Stimulated activated CD8-positive, alpha-beta memory T cell treated with anti-CD3 and anti-CD28 coated beads, Interleukin-7, amount 100 ng/mL, for 1 hour (primary cell): Measurements from ENCODE around the gene SH3GL2.

Experiments
- DNase-seq, 2 donors: peaks; one replicate each; pipeline ENCODE4 v3.0.0-alpha.2; 2020; ENCODE audit warnings: low read depth in 2 of 2

The SH3GL2 gene

DNA sequence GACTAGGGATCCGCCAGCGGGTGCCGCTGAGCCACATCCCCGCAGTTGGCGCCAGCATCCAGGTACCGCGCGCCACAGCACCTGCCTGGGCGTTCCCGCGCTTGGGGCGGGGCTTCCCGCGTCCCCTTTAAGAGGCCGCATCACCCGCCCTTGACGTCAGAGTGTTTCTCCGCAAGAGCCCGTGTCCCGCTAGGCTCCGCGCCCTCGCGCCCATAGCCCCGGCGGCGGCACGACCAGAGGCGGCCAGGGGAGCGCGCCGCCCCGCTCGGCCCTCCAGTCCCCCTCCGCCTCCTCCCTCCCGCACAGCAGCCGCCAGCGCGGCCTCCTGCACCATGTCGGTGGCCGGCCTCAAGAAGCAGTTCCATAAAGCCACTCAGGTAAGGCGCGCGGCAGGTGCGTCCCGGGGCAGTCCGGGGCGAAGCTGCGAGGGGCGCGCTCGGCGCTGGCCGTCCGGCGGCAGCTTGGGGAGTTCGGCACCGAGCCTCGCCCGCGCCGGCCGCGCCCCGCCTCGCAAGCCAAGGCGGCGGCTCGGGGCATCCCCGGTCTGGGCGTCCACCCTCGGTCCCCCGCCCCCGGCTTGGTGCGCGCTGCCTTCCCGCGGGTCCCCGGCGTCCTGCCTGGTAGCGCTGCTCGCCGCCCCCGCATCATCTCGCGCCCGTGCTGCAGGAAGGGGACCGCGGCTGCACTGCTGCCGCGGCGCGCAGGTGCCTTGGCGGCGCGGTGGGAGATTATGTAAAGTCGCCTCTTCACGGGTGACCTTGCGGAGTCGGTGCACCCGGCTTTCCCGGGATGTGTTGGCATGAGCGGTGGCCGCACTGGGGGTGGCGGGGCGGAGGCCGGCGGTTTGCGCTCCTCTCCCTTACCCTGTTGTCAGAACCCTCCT, at the start of gene SH3GL2:
Gene SH3GL2 (plus strand): TSS at position 156 of the 883 bp plus-strand sequence.
- no peak for DNase-seq

DNA sequence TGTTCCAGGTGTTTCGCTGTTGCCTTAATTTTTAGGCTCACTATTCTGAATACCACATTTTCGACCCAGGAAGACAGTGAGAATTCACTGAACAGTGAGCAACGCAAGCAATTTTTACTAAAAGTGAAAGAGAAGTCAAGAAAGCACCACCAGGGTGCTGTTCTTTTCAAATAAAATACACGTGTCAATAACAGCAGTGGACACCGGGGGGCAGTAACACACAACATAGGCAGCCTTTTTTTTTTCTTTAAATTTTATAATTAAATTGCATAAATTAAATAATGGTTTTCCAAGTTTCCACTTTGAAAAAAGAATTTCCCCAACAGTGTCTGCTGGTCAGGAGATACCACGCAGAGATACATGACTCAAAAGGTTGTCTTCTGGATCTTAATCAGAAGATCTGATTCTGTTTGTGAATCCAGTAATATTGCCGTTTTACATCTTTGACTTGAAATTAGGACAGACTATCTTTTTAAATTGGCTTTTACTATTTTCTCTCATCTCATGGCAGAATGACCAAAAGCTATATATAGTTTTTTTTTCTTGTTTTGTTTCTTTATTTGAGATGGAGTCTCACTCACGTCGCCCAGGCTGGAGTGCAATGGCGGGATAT, 47.1 kb upstream of the SH3GL2 start:
- no peak for DNase-seq

DNA sequence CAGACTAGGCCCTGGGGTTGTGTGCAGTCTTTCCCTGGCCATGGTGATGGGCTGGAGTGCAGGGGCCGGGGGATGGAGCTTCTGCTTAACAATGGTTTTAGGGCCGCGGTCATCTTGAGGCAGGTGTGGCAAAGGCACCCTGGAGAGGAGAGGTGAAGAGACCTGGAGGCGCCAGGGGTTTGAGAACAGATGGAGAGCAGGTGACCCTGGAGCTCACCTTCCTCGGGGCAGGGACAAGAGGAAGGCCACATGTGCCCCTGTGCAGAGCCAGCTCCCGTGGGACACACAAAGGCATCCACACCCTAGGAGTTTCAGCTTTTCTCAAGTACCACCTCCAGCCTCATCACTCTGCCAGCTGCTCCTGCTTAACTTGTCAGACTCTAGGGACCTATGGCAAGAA, 46.4 kb upstream of the SH3GL2 start:
- no peak for DNase-seq

DNA sequence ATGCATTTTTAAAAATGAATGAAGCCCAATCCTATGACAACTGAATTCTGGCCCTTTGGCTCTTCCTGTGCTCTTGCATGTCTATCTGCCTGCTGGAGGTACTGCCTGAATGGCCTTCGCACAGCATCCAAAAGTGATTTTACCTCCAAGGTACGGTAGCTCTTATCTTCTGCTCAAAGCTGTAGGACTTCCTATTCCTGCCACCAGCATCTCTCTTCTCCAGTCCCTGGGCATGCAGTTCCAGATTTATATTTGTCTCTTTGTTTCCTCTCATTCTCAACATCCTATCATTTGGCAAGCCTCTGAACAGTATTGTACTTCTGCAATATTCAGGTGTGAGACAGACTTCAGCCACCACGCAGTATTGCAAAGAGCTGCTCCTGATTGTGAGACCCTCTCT, 43.7 kb upstream of the SH3GL2 start:
- DNase-seq: no peak

DNA sequence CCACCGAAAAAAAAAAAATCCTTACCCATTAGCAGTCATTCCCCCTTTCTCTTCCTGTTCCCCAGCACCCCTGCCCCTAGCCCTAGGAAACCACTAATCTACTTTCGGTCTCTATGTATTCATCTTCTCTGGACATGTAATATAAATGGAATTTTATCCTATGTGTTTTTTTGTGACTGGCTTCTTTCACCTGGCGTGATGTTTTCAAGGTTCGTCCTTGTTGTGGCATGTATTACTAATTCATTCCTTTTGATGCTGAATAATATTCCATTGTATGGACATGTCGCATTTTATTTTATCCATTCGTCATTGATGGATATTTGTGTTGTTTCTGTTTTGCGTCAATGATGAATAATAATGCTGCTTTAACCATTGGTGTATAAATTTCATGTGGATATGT, 42.8 kb upstream of the SH3GL2 start:
- DNase-seq: no peak

DNA sequence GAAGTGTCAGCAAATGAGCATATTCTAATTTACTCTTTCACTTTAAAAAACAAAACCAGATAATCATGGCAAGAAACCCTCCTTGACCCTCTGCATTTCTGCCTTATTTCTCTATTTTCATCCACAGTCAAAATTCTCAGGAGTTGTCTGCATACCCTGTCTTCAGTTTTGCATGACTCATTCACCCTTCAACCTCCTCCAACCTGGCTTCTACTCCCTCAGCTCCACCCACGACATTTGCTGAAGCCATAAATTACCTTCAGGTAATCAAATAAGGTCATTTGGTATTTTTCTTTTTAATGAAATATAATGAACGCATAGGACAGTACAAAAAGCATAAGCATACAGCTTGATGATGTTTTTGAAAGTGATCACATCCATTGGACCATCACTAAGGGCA, 27.8 kb upstream of the SH3GL2 start:
- DNase-seq: no peak

DNA sequence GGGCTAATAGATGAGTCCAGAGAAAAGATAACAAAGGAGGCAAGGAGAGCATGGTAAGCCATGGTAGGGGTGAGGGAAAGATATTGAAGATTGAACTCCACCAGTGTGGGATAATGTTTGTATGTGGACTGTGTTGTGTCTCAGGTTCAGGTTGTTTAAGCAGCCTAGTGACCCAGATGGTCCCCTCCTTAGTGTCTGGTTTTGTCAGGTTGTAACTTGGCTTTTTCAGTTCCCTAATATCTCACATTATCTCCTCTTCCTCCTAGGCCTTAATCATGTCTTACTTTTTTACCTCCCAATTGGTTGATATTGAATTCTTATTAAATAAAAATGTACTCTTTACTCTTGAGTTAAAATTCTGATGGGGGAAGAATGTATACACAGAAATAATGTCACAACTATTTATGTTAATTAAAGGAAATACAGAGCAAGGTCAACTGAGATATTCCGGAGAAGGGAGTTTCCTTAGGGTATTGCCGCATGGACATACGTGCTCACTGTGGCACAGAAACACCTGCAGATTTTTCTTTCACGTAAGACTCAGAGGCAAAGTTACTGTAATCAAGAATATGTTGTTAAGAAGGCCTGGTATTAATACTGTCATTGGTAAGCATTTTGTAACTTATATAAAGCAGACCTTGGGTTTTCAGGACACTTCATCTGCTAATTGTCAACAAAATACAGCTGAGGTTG, 23.4 kb upstream of the SH3GL2 start:
- no peak for DNase-seq

DNA sequence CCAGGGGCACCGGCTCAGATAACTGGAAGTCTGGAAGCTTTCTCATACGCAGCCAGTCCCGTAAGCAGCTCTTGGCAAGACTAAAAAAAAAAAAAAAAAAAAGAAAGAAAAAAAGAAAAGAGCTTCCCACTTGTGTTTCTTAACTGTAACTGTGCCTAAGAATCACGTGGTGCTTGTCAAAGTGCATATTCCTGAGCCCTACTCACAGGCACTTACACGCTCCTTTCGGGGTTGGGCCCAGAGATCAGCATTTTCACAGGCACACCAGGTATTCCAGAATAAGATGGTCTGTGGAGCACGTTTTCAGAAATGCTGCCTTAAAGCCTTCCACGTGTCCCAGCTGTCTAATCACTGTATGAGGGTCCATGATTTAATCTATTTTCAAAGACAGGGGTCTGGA, 22.6 kb upstream of the SH3GL2 start:
- DNase-seq: no peak

DNA sequence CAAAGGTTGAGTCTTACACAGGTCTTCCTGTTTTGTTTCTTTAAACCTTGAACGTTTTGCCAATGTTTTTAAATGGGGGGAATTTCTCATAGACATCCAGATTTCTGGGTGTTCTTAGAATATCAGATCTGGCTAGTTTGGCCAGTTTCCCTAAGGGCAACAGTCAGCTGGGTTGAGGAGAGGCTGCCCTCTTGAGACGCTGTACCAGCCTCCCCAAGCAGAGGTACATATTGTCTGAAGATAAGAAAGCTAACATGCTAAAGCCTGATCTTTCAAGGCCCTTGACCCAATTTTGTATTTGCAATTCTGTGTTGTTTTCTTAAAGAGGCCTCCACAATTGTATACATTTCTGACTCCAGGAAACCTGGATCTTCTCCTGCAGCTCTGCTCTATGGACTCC, 21.9 kb upstream of the SH3GL2 start:
- no peak for DNase-seq

DNA sequence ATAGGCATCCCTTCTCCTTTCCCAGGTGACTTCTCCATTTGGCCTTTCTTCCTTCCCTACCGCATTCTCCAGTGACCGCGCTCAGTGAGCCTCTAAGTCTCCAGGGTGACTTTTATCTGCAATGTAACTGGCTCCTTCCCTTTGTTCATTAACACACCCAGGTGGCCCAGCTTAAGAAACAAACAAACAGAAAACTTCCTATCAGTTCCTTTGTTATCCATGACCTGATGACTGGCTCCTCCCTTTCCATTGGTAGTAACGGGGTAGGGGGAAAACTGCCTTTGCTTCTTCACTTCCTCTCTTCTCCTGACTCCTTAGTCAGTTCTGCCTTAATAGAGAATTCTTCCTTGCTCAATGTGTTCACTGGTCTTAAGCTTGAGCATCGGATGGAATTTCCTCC, 7.0 kb upstream of the SH3GL2 start:
- DNase-seq: no peak

DNA sequence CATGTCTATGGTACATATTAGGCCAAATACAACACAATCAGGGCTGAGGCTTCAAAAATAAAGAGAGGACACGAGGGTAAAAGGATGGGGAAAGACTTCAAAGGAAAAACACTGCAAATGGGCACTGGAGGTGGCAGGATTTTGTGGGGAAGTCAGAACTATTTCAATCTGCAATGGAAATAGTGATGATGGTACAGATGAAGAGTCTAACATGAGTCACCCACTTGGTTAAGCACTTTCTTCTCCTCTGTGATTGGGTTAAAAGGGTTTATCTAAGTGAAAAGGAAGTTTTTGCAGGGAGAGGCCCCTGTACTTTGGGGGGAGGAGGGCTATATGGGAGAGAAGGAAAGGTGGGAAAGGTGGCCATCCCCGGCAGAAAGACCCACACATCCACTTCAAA, 4.5 kb upstream of the SH3GL2 start:
- DNase-seq: no peak

DNA sequence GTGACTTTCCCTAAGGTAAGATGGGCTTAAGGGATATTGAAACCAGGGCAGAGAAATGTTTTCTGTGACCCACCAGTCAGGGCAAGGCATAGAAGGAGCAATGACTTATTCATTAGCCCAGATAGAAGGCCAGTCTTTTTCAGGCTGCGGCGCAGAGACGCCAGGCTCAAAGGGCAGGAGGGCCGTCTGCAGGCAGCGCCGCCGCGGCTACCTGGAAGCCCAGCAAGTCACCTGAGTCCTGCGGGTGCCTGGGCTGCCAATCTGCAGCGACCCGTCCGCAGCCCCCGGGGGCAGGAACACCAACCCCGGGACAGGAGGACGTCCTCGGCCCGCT, 322 bp upstream of the SH3GL2 start:
- no peak for DNase-seq

DNA sequence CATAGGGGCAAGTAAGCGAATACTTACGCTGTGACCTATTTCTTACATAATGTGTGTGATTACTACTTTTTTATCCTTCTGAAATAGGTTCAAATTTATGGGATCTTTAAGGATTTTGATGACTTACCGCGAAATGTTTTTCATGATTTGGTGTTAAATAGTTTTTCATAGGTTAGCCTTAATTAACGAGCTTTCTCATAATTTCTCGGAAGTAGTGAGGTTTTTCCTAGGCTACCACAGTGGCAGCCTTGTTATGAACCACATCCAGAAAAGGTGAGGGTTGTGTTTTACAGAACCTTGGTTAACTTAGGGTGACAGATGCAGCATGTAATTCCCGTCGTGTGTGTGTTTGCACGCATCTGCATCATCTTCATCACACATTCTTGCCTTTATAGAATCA, 1.3 kb downstream of the SH3GL2 start:
- no peak for DNase-seq

DNA sequence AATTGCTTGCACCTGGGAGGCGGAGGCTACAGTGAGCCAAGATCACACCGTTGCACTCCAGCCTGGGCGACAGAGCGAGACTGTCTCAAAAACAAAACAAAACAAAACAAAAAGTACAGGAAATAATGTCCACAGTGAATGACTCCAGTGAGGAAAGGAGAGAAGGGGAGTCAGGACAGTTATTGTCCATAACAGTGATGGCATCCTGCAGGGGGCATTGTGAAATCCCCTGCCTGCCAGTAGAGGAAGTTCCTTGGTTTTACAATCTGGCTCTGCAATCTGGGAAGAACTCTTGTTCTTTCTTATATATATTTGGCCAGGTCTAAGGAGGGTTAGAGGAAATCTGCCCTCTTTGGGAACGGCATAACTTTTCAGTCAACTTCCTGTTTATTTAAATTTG, 8.2 kb downstream of the SH3GL2 start:
- DNase-seq: no peak

DNA sequence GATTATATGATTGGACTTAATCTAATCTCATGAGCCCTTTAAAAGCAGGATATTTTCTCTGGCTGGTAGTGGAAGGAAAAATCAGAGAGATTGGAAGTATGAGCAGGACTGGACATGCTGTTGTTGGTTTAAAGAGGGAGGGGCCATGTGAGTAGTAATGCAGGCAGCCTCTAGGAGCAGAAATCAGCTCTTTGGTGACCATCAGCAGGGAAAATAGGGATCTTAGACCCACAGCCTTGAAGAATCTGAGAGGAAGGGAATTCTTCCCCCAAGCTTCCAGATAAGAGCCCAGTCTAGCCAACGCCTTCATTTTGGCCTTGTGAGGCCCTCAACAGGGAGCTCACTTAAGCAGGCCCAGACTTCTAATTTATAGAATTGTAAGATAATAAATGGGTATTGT, 9.5 kb downstream of the SH3GL2 start:
- DNase-seq: no peak

DNA sequence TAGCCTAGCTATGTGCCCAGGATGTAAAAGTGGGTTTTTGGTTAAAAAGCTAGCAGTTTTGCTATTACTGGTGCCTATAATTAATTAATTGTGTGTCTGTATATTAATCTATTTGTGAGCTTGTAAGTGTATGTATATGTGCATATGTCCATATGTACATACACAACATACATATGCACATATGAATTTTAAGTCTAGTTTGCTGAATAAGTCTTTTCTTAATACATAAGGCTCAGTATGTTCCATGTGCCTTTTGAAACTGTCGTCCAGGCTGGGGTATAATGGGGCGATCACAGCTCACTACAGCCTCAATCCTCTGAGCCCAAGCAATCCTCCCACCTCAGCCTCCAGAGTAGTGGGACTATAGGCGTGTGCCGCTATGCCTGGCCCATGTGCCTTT, 10.1 kb downstream of the SH3GL2 start:
- no peak for DNase-seq

DNA sequence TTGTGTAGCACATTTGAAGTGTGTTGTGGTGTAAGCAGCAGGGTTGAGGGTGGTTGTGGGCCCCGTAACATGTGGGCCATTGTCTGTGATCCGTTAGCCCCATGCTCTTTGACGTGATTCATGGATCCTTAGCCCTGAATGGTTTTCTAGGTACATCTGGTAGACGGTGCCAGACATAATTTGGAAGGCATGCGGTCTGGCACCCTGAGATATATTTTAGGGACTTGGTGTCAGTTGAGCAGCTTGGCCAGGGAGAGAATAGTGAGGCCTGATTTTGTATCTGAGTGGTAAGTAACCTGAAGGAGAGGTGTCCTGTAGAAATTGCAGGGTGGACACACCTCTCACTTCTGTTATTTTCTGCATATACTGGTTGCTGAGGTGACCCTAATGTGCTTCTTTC, 10.9 kb downstream of the SH3GL2 start:
- DNase-seq: no peak

DNA sequence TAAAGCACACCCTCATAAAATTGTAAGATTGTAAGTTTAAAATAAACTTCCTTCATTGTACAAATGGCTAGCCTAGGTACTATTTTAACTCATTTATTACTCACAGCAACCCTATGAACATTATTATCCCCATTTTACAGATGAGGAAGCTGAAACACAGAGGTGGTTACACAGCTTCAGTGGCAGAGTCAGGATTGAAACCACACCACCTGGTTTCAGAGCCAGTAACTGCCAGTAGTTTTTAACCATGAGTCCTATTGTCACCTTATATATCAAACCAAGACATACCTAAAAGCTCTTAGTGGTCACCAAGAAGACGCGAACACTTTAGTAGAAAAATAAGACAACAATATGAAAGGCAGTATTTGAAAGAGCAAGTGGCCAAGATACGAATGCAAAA, 16.1 kb downstream of the SH3GL2 start:
- DNase-seq: no peak

DNA sequence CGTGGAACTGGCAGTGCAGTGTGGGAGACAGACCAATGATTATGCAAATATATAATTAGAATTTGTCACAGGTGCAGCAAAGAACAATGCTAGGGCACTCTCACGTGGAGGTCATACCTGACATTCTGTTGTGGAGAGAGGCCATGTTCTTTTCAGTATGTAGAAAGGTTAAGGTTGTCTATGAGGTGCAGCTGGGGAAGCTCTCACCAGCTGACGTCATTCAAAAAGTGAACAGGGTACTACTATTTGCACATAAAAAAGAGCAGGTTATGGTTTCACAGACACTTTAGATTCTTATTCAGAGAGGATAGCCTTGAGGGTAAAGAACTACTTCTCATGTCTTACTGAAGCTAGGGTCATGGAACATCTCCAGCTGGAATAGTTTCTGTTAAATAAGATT, 19.1 kb downstream of the SH3GL2 start:
- DNase-seq: no peak

DNA sequence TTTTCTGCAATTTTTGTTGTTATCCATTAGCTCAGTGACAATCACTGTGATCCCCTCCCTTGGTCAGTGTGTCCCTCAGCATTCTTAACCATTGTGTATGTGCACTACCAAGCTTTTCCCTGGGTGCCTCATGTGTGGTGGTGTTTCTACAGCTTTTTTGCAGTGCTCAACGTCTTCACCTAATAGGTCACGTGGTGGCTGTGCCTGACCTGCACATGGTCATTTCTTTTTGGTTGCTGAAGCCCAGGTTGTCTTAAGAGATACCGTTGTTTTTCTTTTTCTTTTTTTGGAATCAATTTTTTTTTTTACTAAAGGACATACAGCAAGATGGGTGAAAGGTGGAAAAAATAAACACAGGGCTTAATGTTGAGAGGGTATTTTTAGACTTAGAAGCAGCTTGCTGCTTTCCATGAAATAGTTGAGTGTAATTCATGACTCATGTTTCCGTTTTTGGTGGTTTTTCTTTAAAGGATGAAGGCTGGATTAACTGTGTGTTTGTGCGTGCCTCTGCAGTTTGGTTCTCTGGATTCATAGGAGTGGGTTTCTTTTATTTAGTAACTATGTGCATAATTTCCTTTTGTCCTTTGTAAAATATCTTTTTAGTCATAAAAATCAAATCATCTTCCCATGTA, 22.2 kb downstream of the SH3GL2 start:
- no peak for DNase-seq

DNA sequence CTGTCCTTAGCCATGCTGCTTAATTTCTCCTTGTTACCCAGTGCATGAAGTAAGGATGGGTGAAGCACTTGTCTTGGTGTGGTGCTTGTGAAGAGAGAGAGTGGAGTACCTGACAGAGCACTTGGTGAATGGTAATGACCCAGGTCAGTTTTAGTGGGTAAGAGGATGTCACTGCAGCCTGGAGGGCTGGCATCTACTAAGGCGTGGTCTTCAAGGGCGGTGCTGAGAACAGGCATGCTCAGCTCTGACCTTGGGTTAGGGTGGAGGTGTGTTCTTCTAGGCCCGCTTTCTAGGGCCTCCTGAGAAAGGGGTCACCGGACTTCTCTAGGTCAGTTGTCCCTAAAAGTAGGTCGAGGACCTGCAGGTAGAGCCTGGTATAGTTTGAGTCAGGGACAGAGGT, 25.7 kb downstream of the SH3GL2 start:
- no peak for DNase-seq

DNA sequence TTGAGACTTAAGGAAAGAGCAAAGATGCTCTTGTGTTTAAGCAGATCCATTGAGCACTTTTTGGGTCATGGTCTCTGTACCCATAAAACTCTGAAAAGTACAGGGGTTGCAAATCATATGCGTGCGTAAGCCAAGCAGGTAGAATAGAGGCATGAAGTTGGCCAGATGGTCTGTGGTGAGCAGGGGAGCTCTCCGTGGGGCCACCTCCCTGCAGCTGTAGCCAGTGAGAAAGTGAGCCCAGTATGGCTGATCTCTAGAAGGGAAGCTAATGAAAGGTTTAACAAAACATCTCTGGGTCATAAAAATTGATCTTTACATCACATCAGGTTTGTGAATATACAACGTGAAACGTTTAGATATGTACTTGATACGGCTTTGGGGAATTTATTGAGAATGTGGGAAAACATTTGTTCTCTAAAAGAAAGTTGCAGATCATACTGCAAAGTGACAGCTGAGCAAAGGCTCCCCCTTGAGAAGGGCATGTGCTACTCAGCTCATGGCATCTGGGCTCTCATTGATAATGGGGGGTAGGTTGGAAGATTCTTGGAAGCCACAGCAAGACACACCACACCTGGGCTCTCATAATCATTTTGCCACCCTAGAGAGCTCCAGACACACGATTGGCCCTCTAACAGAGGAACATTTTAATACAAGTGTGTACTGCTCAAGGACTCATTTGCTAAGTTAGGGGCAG, 30.6 kb downstream of the SH3GL2 start:
- DNase-seq: no peak
